Measurements from ENCODE around the gene FOXK1.
"Not testable (repeated sequence)": the region's sequence is repeated elsewhere in the genome, so short reads cannot be mapped to it uniquely, and the experiment has no call there.

FOXK1 gene

DNA sequence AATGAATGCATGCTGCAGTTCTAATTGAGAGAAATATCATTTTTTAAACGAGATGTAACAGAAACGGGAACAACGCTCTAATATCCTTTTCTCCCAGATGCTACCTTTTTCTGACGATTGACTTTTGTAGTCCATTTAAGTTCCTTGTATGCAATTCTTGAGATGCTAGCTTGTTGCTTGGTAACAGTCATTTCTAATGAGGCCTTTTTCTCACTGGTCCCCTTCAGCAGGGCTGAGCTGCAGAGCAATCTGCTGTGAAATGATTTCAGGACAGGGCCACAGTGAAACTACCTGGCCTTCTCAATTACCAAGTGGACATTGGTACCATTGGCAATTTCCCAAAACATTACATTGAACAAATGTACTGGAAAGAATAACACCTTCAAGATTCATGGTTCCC lies 26.2 kb upstream of the FOXK1 start:
- no peaks in the 10 kb centered on the region for H3K4me1 Mint-ChIP-seq (ENCODE audit: low read depth)
- H3K27me3 Mint-ChIP-seq (ENCODE audit: low read depth), result no peaks in the 10 kb centered on the region
- no peak overlapping the region for H3K4me3 Mint-ChIP-seq
- H3K36me3 Mint-ChIP-seq (ENCODE audit: low read depth), result peaks cover 7% of the 10 kb centered on the region
- H3K27ac Mint-ChIP-seq, result no peak overlapping the region
- H3K9me3 Mint-ChIP-seq, result peaks cover 37% of the 10 kb centered on the region

DNA sequence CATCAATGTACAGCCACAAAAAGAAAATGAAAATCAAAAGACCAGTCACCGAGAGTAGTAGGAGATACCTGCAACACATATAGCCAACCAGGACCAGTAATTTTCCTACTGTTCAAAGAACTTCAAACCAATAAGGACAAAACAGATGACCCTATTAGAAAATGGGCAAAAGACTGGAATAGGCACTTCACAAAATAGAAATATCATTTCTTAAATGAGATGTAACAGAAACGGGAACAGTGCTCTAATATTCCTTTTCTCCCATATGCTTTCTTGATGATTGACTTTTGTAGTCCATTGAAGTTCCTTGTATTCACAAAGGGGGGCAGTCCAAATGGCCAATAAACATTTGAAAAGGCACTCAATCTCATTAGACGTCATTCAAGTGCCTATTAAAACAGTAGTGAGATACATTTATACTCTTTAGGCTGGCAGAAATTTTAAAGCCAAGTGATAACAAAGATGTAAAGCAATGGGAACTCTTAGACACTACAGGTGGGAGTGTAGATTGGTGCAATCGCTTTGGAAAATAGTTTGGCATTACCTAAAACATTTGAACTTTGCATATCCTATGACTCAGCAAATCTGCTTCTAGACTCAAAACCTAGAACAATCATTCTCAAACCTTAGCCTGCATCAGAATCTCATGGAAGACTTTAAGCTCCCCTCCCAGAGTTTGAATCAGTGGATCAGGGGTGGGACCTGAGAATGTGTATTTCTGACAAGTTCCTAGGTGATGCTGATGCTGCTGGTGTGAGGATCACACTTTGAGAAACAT lies 24.3 kb upstream of the FOXK1 start:
- Mint-ChIP-seq H3K4me3 (no peak overlapping the region), H3K9me3 (peaks cover 48% of the 10 kb centered on the region), H3K27me3 (ENCODE audit: low read depth) (no peaks in the 10 kb centered on the region), H3K27ac (no peak overlapping the region), H3K36me3 (ENCODE audit: low read depth) (peaks cover 7% of the 10 kb centered on the region), H3K4me1 (ENCODE audit: low read depth) (no peaks in the 10 kb centered on the region)

DNA sequence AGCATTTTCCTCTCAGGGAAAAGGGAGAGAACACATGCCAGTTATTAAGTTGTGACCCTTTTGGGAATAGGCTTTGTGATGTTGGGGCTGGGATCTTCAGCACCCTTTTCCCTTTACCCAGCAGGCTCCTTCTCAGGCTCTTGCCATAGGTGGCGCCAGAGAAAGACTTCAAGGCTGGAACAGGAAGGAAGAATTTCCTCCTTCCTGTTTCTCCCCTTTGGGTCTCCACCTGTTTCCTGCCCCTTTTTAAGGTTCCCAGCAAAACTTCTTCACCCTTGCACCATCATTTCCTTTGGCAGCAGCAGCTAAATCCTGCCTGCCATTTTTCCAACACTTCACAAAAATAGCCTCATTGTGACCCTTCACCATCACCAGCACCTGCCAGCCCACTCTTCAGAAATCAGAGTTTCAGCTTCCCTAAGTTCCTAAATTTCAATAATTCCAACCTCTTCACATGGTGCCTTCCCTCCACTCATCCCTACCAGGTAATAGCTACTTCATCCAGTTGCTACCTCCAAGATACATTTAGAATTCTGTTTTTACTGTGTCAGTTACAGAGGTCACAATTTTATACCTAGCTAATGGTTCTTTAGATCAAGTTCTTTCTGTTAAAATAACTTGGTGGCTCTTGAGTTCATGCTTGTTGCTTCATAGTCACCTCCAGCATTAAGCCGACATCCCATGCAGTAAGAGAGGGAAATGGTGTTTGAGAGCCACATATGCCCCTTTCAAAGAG lies 22.4 kb upstream of the FOXK1 start:
- no peak overlapping the region for H3K27ac Mint-ChIP-seq

DNA sequence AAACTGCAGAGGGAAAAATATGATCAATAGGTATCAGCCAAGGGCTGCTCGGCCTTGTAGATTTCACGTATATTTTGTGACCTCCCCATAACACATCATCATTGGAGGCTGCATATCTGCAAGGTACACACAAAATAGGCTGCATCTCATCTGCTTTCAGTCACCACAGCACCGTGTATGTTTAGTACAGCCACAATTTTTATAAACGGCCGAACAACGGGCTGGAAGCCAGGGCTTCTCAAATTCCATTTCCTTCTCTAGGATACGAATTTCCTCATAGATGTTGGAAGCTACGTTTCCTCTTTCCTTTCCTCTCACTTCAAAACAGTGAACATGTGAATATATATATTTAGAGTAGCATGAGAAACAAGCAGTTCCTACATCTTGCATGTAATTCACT lies 20.2 kb upstream of the FOXK1 start:
- Mint-ChIP-seq H3K27ac (no peak overlapping the region), H3K27me3 (ENCODE audit: low read depth) (no peaks in the 10 kb centered on the region), H3K9me3 (peaks cover 44% of the 10 kb centered on the region), H3K36me3 (ENCODE audit: low read depth) (peaks cover 5% of the 10 kb centered on the region), H3K4me1 (ENCODE audit: low read depth) (peaks cover 6% of the 10 kb centered on the region), H3K4me3 (no peak overlapping the region)

More for the DNA sequence above, 22.4 kb upstream of the FOXK1 start:
- peaks cover 52% of the 10 kb centered on the region for H3K9me3 Mint-ChIP-seq
- peaks cover 4% of the 10 kb centered on the region for H3K4me1 Mint-ChIP-seq (ENCODE audit: low read depth)
- H3K27me3 Mint-ChIP-seq (ENCODE audit: low read depth), result no peaks in the 10 kb centered on the region
- H3K4me3 Mint-ChIP-seq, result no peak overlapping the region
- H3K36me3 Mint-ChIP-seq (ENCODE audit: low read depth), result peaks cover 9% of the 10 kb centered on the region

DNA sequence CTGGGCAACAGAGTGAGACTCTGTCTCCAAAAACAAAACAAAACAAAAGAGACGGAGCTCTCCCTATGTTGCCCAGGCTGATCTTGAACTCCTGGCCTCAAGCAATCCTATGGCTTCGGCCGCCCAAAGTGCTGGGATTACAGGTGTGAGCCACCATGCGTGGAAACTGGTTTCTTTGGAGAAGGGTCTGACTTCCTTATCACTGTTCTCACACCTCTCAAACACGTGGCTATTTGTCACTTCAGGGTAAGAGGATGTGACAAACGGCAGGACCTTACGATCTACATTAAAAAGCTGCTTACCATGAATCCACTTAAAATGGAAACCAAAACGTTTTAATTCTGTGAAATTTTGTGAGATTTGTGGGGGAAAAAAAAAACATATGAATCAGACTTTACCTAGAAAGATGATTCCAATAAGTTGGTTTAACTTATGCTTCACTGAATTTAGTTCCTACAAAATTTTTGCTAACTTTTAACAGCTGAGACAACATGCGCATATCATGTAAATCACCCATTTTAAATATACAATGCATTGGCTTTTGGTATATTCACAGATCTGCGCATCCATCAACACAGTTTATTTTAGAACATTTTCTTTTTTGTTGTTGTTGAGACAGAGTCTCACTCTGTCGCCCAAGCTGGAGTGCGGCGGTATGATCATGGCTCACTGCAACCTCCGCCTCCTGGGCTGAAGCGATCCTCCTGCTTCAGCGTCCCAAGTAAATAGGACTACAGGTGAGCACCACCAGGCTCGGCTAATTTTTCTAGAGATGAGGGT lies 18.7 kb upstream of the FOXK1 start:
- H3K4me1 Mint-ChIP-seq (ENCODE audit: low read depth), result peaks cover 6% of the 10 kb centered on the region
- peaks cover 34% of the 10 kb centered on the region for H3K9me3 Mint-ChIP-seq
- no peak overlapping the region for H3K4me3 Mint-ChIP-seq
- H3K36me3 Mint-ChIP-seq (ENCODE audit: low read depth), result peaks cover 5% of the 10 kb centered on the region
- no peaks in the 10 kb centered on the region for H3K27me3 Mint-ChIP-seq (ENCODE audit: low read depth)
- H3K27ac Mint-ChIP-seq, result no peak overlapping the region

DNA sequence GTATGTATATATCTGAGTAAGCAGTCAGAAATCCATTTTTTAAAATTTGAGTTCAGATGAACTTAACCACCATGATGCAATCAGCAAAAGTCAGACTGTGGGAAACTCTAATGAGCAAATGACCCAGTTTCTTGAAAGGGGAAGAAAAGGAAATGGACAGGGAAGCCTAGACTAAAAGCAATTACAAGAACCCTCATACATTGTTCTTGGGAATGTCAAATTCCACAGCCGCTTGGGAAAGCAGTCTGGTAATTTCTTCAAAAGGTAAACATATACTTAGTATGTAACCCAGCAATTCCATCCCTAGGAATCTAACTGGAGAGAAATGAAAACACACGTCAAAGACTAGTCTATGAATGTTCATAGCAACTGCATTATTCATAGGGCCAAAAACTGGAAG lies 16.4 kb upstream of the FOXK1 start:
- Mint-ChIP-seq H3K36me3 (ENCODE audit: low read depth) (peaks cover 2% of the 10 kb centered on the region), H3K9me3 (peaks cover 19% of the 10 kb centered on the region), H3K27me3 (ENCODE audit: low read depth) (no peaks in the 10 kb centered on the region), H3K27ac (no peak overlapping the region), H3K4me3 (no peak overlapping the region), H3K4me1 (ENCODE audit: low read depth) (peaks cover 6% of the 10 kb centered on the region)

DNA sequence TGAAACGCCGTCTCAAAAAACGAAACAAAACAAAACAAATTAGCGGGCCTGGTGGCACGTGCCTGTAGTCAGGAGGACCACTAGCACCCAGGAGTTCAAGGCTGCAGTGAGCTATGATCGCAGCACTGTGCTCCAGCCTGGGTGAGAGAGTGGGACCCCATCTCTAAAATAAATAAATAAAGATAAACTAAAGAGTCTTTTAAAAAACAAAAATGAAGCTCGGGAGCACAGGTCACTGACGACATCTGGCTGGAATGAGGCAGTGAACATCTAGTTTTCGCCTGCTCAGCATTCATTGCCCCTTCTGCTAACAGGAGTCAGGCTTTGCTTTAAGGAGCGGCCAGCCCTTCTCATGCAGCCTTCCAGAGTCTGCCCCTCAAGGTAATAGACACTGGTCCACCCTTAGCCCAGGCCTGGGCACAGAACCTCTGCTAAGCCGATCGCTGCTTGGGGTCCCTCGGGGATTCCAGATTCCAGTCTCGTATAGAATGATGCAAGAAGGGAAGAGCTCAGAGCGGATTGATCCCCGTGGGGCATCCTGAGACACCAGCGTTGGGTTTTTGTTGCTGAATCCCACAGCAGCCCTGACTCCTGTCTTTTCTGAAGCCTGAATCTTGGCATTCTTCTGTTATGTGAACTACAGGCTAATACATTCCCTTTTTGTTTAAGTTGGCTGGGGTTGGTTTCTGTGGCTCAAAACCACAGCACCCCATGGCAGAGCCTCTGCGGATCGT lies 14.2 kb upstream of the FOXK1 start:
- H3K4me1 Mint-ChIP-seq (ENCODE audit: low read depth), result peaks cover 6% of the 10 kb centered on the region
- H3K27me3 Mint-ChIP-seq (ENCODE audit: low read depth), result no peaks in the 10 kb centered on the region
- H3K36me3 Mint-ChIP-seq (ENCODE audit: low read depth), result peaks cover 2% of the 10 kb centered on the region
- peaks cover 10% of the 10 kb centered on the region for H3K9me3 Mint-ChIP-seq
- no peak overlapping the region for H3K27ac Mint-ChIP-seq
- H3K4me3 Mint-ChIP-seq, result no peak overlapping the region

DNA sequence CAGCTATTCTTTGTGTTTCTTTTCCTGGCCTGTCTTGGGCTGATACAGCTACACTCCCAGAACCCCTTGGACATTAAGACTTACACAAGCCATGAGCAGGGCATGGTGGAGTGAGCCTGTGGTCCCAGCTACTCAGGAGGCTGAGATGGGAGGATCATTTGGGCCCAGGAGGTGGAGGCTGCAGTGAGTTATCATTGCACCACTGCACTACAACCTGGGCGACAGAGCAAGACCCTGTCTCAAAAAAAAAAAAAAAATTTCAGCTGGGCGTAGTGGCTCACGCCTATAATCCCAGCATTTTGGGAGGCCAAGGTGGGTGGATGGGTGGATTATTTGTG lies 13.6 kb upstream of the FOXK1 start:
- Mint-ChIP-seq H3K4me3 (no peak overlapping the region), H3K36me3 (ENCODE audit: low read depth) (peaks cover 2% of the 10 kb centered on the region), H3K27me3 (ENCODE audit: low read depth) (no peaks in the 10 kb centered on the region), H3K27ac (no peak overlapping the region), H3K9me3 (peaks cover 10% of the 10 kb centered on the region), H3K4me1 (ENCODE audit: low read depth) (peaks cover 6% of the 10 kb centered on the region)

DNA sequence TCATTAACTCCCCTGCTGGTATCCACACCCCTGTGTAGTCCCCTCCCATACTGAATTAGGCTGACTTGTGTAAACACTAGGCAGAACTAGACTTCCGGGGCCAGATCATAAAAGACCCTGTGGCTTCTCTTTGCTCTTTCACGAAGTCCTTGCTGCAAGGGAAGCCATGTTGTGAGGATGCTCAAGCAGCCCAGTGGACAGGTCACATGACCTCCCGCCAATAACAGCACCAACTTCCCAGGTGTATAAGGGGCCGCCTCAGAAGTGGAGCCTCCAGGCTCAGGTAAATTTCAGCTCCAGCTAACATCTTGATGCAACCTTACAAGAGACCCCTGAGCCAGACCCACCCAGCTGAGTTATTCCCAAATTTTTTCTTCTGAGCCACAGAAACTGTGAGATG lies 11.3 kb upstream of the FOXK1 start:
- Mint-ChIP-seq H3K36me3 (ENCODE audit: low read depth) (no peaks in the 10 kb centered on the region), H3K27ac (no peak overlapping the region), H3K9me3 (peaks cover 7% of the 10 kb centered on the region), H3K4me1 (ENCODE audit: low read depth) (no peaks in the 10 kb centered on the region), H3K27me3 (ENCODE audit: low read depth) (no peaks in the 10 kb centered on the region), H3K4me3 (no peak overlapping the region)

DNA sequence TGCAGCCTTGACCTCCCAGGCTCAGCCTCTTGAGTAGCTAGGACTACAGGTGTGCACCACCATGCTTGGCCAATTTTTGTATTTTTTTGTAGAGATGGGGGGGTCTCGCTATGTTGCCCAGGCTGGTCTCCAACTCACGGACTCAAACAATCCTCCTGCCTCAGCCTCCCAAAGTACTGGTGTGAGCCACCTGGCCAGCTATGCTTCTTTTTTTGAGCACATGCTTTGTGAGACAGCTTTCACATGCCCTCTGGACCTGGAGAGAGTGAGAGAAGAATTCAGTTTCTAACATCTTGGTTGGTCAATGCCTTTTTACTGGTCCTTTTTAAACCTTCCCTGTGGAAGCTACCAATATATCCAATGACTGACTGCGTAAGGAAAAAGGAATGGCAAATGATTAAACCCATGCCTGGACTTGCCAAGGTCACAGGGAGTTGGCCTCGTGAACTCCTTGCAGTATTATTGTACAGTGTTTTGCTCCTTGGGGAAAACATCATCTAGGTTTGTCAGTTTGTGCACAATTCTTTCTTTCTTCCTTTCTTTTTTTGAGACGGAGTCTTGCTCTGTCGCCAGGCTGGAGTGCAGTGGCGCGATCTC lies 6.2 kb upstream of the FOXK1 start:
- no peak overlapping the region for H3K4me3 Mint-ChIP-seq
- no peak overlapping the region for H3K27ac Mint-ChIP-seq
- H3K9me3 Mint-ChIP-seq, result peaks cover 2% of the 10 kb centered on the region
- peaks cover 2% of the 10 kb centered on the region for H3K4me1 Mint-ChIP-seq (ENCODE audit: low read depth)
- H3K36me3 Mint-ChIP-seq (ENCODE audit: low read depth), result no peaks in the 10 kb centered on the region
- no peaks in the 10 kb centered on the region for H3K27me3 Mint-ChIP-seq (ENCODE audit: low read depth)

DNA sequence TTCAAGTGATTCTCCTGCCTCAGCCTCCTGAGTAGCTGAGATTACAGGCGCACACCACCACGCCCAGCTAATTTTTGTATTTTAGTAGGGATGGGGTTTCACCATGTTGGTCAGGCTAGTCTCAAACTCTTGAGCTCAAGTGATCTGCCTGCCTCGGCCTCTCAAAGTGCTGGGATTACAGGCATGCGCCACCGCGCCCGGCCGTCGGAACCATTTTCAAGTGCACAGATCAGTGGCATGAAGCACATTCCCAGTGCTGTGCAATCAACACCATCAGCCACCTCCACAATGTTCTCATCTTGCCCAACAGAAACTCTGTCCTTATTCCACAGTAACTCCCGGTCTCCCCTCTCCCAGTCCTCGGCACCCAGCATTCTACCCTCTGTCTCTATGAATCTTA lies 4.6 kb upstream of the FOXK1 start:
- H3K27ac Mint-ChIP-seq; H3K36me3 Mint-ChIP-seq (ENCODE audit: low read depth); H3K4me3 Mint-ChIP-seq; H3K27me3 Mint-ChIP-seq (ENCODE audit: low read depth); H3K9me3 Mint-ChIP-seq; H3K4me1 Mint-ChIP-seq (ENCODE audit: low read depth): not testable (repeated sequence)

DNA sequence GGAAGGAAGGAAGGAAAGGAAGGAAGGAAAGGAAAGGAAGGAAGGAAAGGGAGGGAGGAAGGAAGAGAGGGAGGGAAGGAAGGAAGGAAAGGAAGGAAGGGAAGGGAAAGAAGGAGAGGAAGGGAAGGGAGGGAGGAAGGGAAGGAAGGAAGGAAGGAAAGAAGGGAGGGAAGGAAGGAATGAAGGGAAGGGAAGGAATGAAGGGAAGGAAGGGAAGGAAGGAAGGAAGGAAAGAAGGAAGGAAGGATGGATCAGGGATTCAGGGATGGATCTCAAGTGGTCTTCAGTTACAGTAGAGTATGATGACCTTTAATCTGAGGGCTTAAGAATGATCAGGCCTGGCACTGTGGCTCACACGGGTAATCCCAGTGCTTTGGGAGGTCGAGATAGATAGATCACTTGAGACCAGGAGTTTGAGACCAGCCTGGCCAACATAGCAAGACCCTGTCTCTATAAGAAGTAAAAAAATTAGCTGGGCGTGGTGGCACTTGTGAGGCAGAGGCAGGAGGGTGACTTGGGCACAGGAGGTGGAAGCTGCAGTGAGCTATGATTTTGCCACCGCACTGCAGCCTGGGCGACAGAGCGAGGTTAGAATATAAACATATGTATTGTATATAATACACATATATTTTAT lies 760 bp upstream of the FOXK1 start:
- peak overlapping the region; percentile 90 for H3K27ac Mint-ChIP-seq
- H3K4me1 Mint-ChIP-seq (ENCODE audit: low read depth), result peaks cover 18% of the 10 kb centered on the region
- peaks cover 9% of the 10 kb centered on the region for H3K36me3 Mint-ChIP-seq (ENCODE audit: low read depth)
- H3K27me3 Mint-ChIP-seq (ENCODE audit: low read depth), result no peaks in the 10 kb centered on the region
- no peaks in the 10 kb centered on the region for H3K9me3 Mint-ChIP-seq
- H3K4me3 Mint-ChIP-seq, result peak overlapping the region; percentile 91

DNA sequence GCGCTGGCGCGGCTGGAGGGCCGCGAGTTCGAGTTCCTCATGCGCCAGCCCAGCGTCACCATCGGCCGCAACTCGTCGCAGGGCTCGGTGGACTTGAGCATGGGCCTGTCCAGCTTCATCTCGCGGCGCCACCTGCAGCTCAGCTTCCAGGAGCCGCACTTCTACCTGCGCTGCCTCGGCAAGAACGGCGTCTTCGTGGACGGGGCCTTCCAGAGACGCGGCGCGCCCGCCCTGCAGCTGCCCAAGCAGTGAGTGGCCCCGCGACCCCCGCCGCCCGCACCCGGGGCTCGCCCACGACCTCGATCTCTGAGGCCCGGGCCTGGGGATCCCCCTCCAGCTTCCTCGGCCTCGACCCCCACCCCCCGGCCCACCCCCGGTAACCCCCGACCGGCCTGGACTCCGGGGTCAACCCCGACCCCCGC lies 537 bp downstream of the FOXK1 start:
- Mint-ChIP-seq H3K27me3 (ENCODE audit: low read depth) (no peaks in the 10 kb centered on the region), H3K9me3 (no peaks in the 10 kb centered on the region), H3K27ac (no peak overlapping the region), H3K4me3 (peak overlapping the region; percentile 54), H3K4me1 (ENCODE audit: low read depth) (peaks cover 21% of the 10 kb centered on the region), H3K36me3 (ENCODE audit: low read depth) (peaks cover 11% of the 10 kb centered on the region)
